ENCODE results near the gene STRADB.
A peak's percentile ranks its signal among the peaks of the same experiment; 100 is the strongest.

The STRADB gene

GRCh38 chr2:201407265-201407664 is 44.3 kb upstream of the STRADB start:
- H3K4me3 ChIP-seq (ENCODE audit: low read depth, low read length), result no peak overlapping the region
- no peak for TF ChIP-seq CTCF (IDR thresholded peaks at IDR 0.05; ENCODE audit: low read depth, low read length, missing control alignments)
- no peak for DNase-seq (ENCODE audit: low read depth)

- no peak overlapping the region for H3K4me3 ChIP-seq (ENCODE audit: low read depth, low read length)
- no peak for TF ChIP-seq CTCF (IDR thresholded peaks at IDR 0.05; ENCODE audit: low read depth, low read length, missing control alignments)
- DNase-seq (ENCODE audit: low read depth), result no peak
These were observed 42.6 kb upstream of the STRADB start for GRCh38 chr2:201408931-201409330.

- no peak for TF ChIP-seq CTCF (IDR thresholded peaks at IDR 0.05; ENCODE audit: low read depth, low read length, missing control alignments)
- H3K4me3 ChIP-seq (ENCODE audit: low read depth, low read length), result no peak overlapping the region
- DNase-seq (ENCODE audit: low read depth), result no peak
These were observed 40.1 kb upstream of the STRADB start for GRCh38 chr2:201411421-201411820.

- TF ChIP-seq CTCF (IDR thresholded peaks at IDR 0.05; ENCODE audit: low read depth, low read length, missing control alignments), result no peak
- H3K4me3 ChIP-seq (ENCODE audit: low read depth, low read length), result no peak overlapping the region
- DNase-seq (ENCODE audit: low read depth), result no peak
These were observed 38.4 kb upstream of the STRADB start for GRCh38 chr2:201413143-201413542.

- TF ChIP-seq CTCF (IDR thresholded peaks at IDR 0.05; ENCODE audit: low read depth, low read length, missing control alignments), result no peak
- H3K4me3 ChIP-seq (ENCODE audit: low read depth, low read length), result no peak overlapping the region
- DNase-seq (ENCODE audit: low read depth), result no peak
These were observed 38.0 kb upstream of the STRADB start for GRCh38 chr2:201413552-201413951.

GRCh38 chr2:201414099-201415023 is 37.2 kb upstream of the STRADB start:
- no peak overlapping the region for H3K4me3 ChIP-seq (ENCODE audit: low read depth, low read length)
- peak; percentile 22 for DNase-seq (ENCODE audit: low read depth)
- TF ChIP-seq CTCF (IDR thresholded peaks at IDR 0.05; ENCODE audit: low read depth, low read length, missing control alignments), result no peak

GRCh38 chr2:201415149-201415548 is 36.4 kb upstream of the STRADB start:
- H3K4me3 ChIP-seq (ENCODE audit: low read depth, low read length), result no peak overlapping the region
- no peak for DNase-seq (ENCODE audit: low read depth)
- no peak for TF ChIP-seq CTCF (IDR thresholded peaks at IDR 0.05; ENCODE audit: low read depth, low read length, missing control alignments)
